Hepatocyte (in vitro differentiated cells): Measurements from ENCODE around the gene UBASH3A.

Source experiments
- EZH2 ChIP-seq: fragments of 200-600 bp; sonication (generic); IDR thresholded peaks from 2 replicates; pipeline ENCODE4 v1.6.1; 2016; ENCODE audit warnings: antibody characterized with exemption, mild to moderate bottlenecking, borderline replicate concordance
- EZH2phosphoT487 ChIP-seq: fragments of 200-600 bp; sonication (generic); IDR thresholded peaks from one replicate; pipeline ENCODE4 v1.6.1; 2018; ENCODE audit warnings: antibody characterized with exemption, mild to moderate bottlenecking, low read depth, moderate library complexity; ENCODE audit not compliant: unreplicated experiment, severe bottlenecking
- TF ChIP-seq, protein P1 (sequence below): fragments of 200-600 bp; sonication (generic); IDR thresholded peaks from 2 replicates; pipeline ENCODE4 v1.5.1; 2016; ENCODE audit warnings: antibody characterized with exemption, mild to moderate bottlenecking; ENCODE audit not compliant: poor library complexity

DNA sequence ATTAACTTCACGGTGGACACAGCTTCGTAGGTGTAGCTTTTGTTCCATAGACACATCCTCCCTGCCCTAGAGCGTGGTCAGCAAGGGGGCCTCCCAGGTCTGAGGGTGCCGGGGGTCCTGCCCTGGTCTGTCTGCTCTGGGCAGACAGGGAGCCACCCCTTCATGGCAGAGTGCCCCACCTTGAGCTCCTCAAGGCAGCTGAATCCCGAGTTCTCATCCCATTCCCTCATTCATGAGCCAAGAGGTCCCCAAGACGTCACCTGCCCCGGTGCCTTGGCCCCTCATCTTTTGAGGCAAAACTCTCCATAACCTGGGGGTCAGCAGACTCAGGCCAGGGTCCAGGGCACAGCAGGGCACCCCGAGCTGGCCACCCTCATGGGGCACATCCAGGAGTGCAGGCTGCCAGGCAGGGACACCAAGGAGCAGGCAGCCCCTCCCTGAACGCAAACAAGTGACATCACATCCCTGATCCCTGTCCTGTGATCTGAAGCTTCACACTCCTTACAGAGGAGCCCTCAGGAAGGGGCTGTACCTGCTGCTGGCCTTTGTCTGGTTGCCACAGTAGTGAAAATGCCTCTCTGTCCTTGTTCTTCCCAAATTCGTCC is 23.3 kb downstream of the UBASH3A start:
- TF ChIP-seq, protein P1, sequence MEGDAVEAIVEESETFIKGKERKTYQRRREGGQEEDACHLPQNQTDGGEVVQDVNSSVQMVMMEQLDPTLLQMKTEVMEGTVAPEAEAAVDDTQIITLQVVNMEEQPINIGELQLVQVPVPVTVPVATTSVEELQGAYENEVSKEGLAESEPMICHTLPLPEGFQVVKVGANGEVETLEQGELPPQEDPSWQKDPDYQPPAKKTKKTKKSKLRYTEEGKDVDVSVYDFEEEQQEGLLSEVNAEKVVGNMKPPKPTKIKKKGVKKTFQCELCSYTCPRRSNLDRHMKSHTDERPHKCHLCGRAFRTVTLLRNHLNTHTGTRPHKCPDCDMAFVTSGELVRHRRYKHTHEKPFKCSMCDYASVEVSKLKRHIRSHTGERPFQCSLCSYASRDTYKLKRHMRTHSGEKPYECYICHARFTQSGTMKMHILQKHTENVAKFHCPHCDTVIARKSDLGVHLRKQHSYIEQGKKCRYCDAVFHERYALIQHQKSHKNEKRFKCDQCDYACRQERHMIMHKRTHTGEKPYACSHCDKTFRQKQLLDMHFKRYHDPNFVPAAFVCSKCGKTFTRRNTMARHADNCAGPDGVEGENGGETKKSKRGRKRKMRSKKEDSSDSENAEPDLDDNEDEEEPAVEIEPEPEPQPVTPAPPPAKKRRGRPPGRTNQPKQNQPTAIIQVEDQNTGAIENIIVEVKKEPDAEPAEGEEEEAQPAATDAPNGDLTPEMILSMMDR, result no peak
- no peak for TF ChIP-seq EZH2
- TF ChIP-seq EZH2phosphoT487, result no peak
